Skeletal muscle cell (primary cell): Measurements from ENCODE around the gene SHISA3.

Source experiments
- DNase-seq: peaks from one replicate; pipeline ENCODE4 v3.0.0-alpha.2; 2010; ENCODE audit warnings: low read depth
- H3K4me3 ChIP-seq: 2 replicates; pipeline ENCODE4 v1.5.1; 2011; ENCODE audit warnings: low read depth, mild to moderate bottlenecking, control low read depth, low read length, moderate library complexity

Gene SHISA3

GRCh38 chr4:42428036-42428435 is 30.7 kb downstream of the SHISA3 start:
- no peak for DNase-seq
- no peak overlapping the region for H3K4me3 ChIP-seq

GRCh38 chr4:42436928-42437565 is 39.8 kb downstream of the SHISA3 start:
- no peak for DNase-seq
- no peak overlapping the region for H3K4me3 ChIP-seq

GRCh38 chr4:42440083-42440482 is 42.8 kb downstream of the SHISA3 start:
- no peak for DNase-seq
- no peak overlapping the region for H3K4me3 ChIP-seq

GRCh38 chr4:42442601-42443000 is 45.3 kb downstream of the SHISA3 start:
- H3K4me3 ChIP-seq, result no peak overlapping the region
- DNase-seq, result no peak

- no peak for DNase-seq
- H3K4me3 ChIP-seq, result no peak overlapping the region
These were observed 47.8 kb downstream of the SHISA3 start for GRCh38 chr4:42445038-42445437.

GRCh38 chr4:42446823-42447222 is 49.5 kb downstream of the SHISA3 start:
- no peak for DNase-seq
- no peak overlapping the region for H3K4me3 ChIP-seq
